GM19025 (cell line): ENCODE results near the gene GARIN5A.

Experiments used
- ATAC-seq: cut with Tn5 transposase; IDR thresholded peaks from one replicate; pipeline ENCODE4 v1.9.1; 2021; ENCODE audit warnings: mild to moderate bottlenecking, low read depth, moderate library complexity; ENCODE audit not compliant: unreplicated experiment

GARIN5A gene

DNA sequence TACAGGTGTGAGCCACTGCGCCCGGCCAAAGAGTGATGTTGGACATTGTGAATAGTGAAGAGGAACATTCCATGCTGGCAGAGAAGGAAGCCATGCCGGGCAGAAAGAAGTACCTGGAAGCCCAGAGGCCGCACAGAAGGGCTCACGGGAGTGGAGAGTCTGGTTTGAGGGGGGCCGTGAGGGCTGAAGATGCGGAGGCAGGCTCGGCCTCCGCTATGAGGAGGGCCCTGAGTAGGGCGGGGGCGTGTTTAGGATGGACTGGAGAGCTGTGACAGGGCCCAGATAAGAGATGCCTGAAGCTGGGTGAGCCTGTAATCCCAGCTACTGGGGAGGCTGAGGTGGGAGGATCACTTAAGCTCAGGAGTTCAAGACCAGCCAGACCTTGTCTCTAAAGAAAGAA, 32.7 kb upstream of the GARIN5A start:
- no peak for ATAC-seq

GRCh38 chr19:50508843-50509190, 32.2 kb upstream of the GARIN5A start:
- no peak for ATAC-seq

DNA sequence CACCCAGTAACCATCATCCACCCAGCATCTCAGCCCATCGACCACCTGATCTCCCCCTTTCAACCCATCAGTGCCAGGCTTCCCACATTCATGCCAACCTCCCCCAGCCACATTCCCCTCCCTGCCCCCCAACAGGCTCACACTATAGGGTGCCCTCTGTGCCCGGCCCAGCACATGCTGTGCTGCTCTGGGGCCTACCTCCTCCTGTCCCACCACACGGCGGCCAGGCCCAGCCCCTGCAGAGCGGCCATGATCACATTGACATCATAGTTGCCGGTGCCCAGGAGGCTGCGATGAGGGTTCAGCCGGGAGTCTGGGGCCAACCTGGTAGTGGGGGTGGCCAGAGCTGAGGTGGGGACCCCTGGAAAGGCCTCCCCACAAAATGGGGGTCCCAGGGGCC, 30.7 kb upstream of the GARIN5A start:
- no peak for ATAC-seq

DNA sequence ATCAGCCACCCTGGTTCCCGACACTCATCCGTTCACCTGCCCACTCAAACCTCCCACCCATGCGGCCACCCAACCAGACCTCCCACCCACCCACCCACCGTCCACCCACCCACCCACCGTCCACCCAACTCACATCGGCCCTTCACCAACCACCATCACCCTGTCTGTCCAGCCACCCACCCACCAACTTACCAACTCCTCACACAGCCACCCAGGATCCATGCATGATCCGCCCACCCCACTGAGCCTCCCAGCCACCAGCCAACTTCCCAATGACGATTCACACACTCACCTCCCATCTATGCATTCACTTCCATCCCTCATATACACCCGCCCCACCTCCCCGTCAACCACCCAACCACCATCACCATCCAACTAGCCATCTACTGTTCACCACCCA, 30.1 kb upstream of the GARIN5A start:
- ATAC-seq: no peak

DNA sequence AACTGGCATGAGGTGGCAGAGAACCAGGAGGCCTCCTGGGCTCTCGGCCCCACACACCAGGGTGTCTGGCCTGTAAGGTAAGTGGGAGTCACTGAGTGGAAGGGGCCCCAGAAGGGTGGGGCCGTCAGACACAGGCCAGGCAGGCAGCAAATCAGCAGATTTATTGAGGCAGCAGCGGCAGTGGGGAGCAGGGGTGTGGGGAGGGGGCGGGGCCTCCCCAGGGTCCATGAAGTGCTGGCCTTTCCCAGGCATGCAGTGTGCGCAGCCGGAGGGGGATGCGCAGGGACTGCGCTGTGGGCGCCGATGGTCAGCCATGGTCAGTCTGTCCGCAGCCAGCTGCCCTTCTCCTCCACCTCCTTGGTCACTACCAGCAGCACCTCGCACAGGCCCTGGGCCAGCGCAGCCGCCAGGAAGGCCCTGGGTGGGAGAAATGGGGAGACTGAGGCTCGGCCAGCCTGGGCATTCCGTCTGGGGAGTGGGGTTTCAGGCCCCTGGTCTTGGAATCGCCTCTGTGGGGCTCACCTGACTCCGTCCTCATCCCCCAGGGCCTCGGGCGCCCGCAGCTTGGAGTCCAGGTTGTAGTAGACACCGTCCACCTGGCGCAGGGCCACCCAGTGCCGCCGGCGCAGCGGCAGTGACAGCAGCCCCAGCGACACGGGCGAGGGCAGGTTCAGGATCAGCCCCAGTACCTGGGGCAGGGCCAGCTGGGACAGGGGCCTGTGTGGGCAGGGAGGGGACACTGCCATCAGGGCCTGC, 29.4 kb upstream of the GARIN5A start:
- ATAC-seq: no peak

DNA sequence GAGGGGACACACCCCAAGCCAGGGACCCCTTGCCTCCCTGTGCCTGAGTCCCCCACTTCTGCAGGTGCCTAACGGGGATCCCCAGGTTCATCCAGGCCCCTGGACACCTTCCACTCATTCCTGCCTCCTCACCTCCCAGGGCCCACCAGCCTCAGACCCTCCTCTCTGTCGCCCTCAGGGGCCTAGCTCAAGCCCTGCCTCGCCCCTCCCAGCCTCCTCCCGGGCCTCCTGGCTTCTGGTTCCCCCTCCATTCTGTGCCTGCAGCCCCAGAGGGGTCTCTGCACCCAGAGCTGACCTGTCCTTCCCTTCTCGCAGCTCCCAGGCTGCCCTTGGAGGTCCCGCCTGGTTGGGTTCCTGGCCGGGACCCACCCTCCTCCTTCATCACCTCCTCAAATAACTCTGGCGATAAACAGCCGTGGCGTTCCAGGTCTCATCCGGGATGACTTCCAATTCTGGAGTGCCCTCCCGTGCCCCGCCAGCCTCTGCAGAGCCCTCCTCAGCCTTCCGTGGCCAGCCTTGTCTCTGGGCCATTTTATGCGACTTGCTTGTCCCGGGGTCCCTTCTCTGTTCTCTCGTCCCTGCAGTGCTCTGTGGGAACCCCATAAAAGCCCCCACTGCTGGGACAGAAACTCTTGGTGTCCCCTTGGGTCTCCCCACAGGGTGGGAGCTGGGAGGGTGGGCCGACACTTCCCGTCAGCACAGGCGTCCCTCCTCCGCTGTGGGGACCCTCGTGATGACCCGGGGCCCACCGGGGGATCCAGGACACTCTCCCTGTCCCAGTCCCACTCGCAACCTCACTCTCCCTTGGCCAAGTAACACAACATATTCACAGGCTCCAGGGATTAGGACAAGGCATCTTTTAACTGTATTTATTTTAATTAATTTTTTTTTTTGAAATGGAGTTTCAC, 25.2 kb upstream of the GARIN5A start:
- no peak for ATAC-seq

DNA sequence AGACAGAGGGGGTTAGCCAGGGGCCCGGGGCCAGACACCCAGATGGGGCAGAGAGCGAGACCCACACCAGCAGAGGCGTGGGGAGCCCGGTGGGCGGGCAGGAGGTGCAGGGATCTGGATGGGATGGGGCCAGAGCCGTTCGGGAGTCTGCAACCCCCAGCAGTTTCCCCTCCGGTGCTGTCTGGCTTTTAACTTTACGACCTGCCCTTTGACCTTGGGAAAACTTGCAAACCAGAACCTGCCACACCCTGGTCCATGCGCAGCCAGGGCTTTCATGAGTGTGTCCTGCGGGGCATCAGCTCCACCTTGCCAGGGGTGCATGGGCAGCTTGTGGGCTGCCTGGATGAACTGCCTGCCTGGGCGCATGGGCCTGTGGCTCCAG, 24.5 kb upstream of the GARIN5A start:
- ATAC-seq: no peak

GRCh38 chr19:50500753-50501151, 24.1 kb upstream of the GARIN5A start:
- ATAC-seq: no peak

- no peak for ATAC-seq
Measured at GRCh38 chr19:50500060-50500752, 23.6 kb upstream of the GARIN5A start.

- ATAC-seq: no peak
Measured at GRCh38 chr19:50498219-50499056, 21.8 kb upstream of the GARIN5A start.

DNA sequence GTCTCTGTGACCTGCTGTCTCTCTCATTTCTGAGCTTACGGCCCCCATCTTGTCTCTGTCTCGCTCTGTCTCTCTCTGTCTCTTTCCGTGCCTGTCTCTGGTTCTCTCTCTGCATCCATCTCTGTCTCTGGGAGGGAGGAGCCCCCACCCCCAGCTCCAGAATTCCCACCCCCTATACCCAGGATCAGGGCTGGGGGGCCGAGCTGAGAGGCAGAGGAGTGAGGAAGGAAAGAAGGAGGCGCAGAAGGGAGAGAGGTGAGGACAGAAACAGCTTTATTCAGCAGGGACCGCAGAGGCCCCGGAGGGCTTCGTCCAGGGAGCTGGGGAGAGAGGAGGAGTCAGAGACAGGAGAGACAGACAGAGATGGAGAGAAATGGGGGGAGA, 20.4 kb upstream of the GARIN5A start:
- ATAC-seq: no peak

GRCh38 chr19:50496189-50497021, 19.8 kb upstream of the GARIN5A start:
- no peak for ATAC-seq

GRCh38 chr19:50495020-50495531, 18.4 kb upstream of the GARIN5A start:
- no peak for ATAC-seq

GRCh38 chr19:50494186-50495019, 17.8 kb upstream of the GARIN5A start:
- ATAC-seq: no peak

GRCh38 chr19:50493171-50493570, 16.5 kb upstream of the GARIN5A start:
- ATAC-seq: no peak

- no peak for ATAC-seq
Measured at GRCh38 chr19:50492303-50493052, 15.8 kb upstream of the GARIN5A start.

DNA sequence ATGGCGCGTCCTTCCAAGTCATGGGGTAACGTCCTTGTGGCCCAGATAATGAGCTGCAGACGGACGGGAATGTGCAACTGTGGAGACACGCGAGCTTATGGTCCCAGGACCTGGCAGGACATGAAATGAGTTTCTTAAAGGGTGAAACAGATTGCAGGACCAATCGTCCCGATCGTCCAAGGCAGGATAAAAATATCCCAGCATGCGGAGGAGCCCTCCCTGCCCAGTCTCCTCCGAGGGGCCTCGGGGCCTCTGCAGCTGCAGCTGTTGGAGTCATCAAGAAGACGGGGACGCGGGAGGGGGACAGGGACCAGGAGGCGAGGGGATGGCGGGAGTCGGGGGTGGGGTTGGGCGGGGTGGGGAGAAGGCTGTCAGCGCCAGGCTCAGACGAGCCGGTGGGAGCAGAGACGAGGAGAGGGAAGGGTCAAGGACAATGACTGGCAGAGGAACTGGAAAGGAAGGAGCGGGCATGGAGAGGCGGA, 14.4 kb upstream of the GARIN5A start:
- ATAC-seq: no peak

- ATAC-seq: no peak
Measured at GRCh38 chr19:50490411-50490811, 13.8 kb upstream of the GARIN5A start.
